Chondrocyte (in vitro differentiated cells): Measurements from ENCODE around the gene ZNF598. TPM values are rescaled to one million over a fixed set of nuclear protein-coding genes. Genes with fewer than 3 reads are reported as not detected.

Source experiments
- DNase-seq: peaks from one replicate; pipeline ENCODE4 v3.0.0; 2021; ENCODE audit warnings: mixed read lengths, low spot score
- H3K27ac Mint-ChIP-seq: one replicate; pipeline ENCODE4 v1.8.0; 2021; ENCODE audit warnings: mild to moderate bottlenecking, moderate library complexity, mixed read lengths; ENCODE audit not compliant: unreplicated experiment
- H3K27me3 Mint-ChIP-seq: 2 replicates; pipeline ENCODE4 v1.8.0; 2021; ENCODE audit warnings: low read depth, mixed read lengths
- H3K36me3 Mint-ChIP-seq: 2 replicates; pipeline ENCODE4 v1.8.0; 2021; ENCODE audit warnings: low read depth, mixed read lengths
- H3K4me1 Mint-ChIP-seq: 2 replicates; pipeline ENCODE4 v1.8.0; 2021; ENCODE audit warnings: low read depth, mild to moderate bottlenecking, mixed read lengths
- H3K4me3 Mint-ChIP-seq: one replicate; pipeline ENCODE4 v1.8.0; 2021; ENCODE audit warnings: mild to moderate bottlenecking, moderate library complexity, mixed read lengths; ENCODE audit not compliant: unreplicated experiment
- H3K9me3 Mint-ChIP-seq: 2 replicates; pipeline ENCODE4 v1.8.0; 2021; ENCODE audit warnings: low read depth, mixed read lengths
- long read RNA-seq: library from polyadenylated mRNA; stranded (forward); transcript quantifications from one replicate; pipeline ENCODE4 v2.0.0, GENCODE V29; 2021
- total RNA-seq: library from RNA; stranded (reverse); gene quantifications from 3 replicates; pipeline ENCODE4 v1.2.1, GENCODE V29; 2021
- TF ChIP-seq, protein P1 (sequence below): fragments of 200-600 bp; sonication (generic); IDR thresholded peaks from 2 replicates; pipeline ENCODE4 v1.5.0; 2021; ENCODE audit warnings: antibody characterized with exemption, mild to moderate bottlenecking, moderate library complexity

The ZNF598 gene
- 39.0 to 43.4 TPM (median 41.7 TPM) in 3 replicates for total RNA-seq
- long read RNA-seq, transcript ZNF598-204 (12 exons, 3,371 nt): major isoform, 9 of 36 reads
- long read RNA-seq, partial matches to known transcripts: 8 of 36 reads
- long read RNA-seq, other reads (novel, unspliced or antisense): 19 of 36 reads

DNA sequence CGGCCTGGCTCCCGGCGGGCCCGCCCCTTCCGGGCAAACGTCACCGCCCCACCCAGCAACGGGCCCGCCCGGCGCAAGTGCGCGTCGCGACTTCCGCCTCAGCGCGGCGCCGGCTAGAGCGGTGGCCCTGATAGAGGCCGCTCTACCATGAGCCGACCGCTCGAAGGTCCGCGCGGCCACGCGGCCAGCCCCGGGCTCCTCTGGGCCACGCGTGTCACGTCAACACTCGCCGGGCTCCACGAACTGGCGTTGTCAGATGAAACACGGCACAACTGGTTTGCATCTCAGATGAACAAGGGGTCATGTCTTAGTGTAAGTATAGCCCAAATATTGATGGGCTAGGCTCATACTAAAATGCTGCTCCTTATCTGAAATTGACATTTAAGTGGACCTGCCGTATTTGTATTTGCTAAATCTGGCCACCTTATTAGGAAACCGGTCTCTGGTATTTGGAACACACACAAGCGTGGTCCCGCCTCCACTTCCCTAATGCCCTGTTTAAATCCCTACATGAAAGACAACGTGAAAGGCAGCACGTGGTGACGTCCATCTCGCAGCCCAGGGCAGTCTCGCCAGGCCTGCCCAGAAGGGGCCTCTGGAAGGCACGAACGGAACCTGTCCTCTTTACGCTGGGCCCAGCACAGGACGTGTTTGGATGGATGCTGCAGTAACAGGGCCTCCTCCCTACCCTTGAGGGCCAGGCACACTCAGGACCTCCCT lies at the start of gene ZNF598:
ZNF598 (minus strand) TSS at position 31 of the 720 bp plus-strand sequence.
- Mint-ChIP-seq H3K4me1 (peaks cover 37% of the 10 kb centered on the region), H3K9me3 (no peaks in the 10 kb centered on the region), H3K27ac (peak within 1 kb of the TSS; percentile 93), H3K36me3 (no peaks in the 10 kb centered on the region), H3K4me3 (peak within 1 kb of the TSS; percentile 86), H3K27me3 (no peaks in the 10 kb centered on the region)
- DNase-seq: no peak
- TF ChIP-seq, protein P1, sequence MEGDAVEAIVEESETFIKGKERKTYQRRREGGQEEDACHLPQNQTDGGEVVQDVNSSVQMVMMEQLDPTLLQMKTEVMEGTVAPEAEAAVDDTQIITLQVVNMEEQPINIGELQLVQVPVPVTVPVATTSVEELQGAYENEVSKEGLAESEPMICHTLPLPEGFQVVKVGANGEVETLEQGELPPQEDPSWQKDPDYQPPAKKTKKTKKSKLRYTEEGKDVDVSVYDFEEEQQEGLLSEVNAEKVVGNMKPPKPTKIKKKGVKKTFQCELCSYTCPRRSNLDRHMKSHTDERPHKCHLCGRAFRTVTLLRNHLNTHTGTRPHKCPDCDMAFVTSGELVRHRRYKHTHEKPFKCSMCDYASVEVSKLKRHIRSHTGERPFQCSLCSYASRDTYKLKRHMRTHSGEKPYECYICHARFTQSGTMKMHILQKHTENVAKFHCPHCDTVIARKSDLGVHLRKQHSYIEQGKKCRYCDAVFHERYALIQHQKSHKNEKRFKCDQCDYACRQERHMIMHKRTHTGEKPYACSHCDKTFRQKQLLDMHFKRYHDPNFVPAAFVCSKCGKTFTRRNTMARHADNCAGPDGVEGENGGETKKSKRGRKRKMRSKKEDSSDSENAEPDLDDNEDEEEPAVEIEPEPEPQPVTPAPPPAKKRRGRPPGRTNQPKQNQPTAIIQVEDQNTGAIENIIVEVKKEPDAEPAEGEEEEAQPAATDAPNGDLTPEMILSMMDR: peak; percentile 47

DNA sequence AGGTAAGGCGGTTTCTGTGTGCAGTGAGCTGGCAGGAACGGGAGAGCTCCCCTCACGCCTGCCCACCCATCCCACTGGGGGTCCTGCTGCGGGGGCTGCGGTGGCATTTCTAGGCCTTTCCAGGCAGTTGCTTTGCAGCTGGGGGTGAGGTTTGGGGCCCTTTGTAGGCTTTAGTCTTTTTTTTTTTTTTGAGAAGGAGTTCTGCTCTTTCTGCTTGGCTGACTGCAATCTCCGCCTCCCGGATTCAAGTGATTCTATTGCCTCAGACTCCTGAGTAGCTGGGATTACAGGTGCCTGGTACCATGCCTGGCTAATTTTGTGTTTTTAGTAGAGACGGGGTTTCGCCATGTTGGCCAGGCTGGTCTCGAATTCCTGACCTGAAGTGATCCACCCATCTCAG lies 49.3 kb upstream of the ZNF598 start:
- no peak overlapping the region for H3K27ac Mint-ChIP-seq
- DNase-seq: no peak
- H3K36me3 Mint-ChIP-seq: peaks cover 17% of the 10 kb centered on the region
- H3K27me3 Mint-ChIP-seq: no peaks in the 10 kb centered on the region
- H3K4me3 Mint-ChIP-seq: no peak overlapping the region
- TF ChIP-seq, protein P1: no peak
- no peaks in the 10 kb centered on the region for H3K4me1 Mint-ChIP-seq
- H3K9me3 Mint-ChIP-seq: no peaks in the 10 kb centered on the region

DNA sequence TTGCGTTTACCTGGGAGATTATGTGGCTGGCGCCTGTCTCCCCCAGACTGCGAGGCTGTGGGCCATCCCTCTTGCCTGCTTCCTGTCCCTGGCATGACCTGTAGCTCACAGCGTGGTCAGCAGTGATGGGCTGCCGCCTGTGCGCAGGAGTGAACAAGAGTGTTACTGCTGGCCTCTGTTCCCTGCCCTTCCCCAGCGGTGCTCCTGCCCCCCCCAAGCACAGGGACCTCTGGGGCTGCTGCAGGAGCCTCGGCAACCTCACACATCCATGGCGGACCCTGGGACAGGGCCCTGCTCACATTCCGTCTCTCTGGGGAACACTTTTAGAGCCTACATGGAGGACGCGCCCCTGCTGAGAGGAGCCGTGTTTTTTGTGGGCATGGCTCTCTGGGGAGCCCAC lies 48.8 kb upstream of the ZNF598 start:
- Mint-ChIP-seq H3K9me3 (no peaks in the 10 kb centered on the region), H3K27ac (no peak overlapping the region), H3K4me3 (no peak overlapping the region), H3K27me3 (no peaks in the 10 kb centered on the region), H3K36me3 (peaks cover 14% of the 10 kb centered on the region), H3K4me1 (no peaks in the 10 kb centered on the region)
- DNase-seq: no peak
- TF ChIP-seq, protein P1: no peak

DNA sequence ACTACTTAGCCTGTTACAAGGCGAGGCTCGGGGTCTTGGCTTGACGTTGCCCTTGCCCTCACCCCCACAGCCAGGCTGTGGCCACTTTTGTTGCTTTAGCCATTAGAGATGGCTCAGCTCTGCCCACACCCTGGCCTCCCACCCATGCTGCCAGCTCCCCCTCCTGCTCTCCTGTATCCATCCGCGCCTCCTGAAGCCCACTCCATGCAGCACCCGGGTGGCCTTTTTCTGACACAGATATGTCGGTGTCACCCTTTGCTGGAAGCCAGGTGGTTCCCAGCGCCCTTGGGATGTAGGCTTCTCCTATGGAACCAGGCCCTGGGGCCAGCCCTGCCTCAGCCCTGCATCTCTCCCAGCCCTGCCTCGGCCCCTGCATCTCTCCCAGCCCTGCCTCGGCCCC lies 47.8 kb upstream of the ZNF598 start:
- peaks cover 13% of the 10 kb centered on the region for H3K36me3 Mint-ChIP-seq
- TF ChIP-seq, protein P1: peak; percentile 4
- H3K9me3 Mint-ChIP-seq: no peaks in the 10 kb centered on the region
- DNase-seq: no peak
- no peaks in the 10 kb centered on the region for H3K4me1 Mint-ChIP-seq
- H3K27me3 Mint-ChIP-seq: no peaks in the 10 kb centered on the region
- no peak overlapping the region for H3K27ac Mint-ChIP-seq
- H3K4me3 Mint-ChIP-seq: no peak overlapping the region

DNA sequence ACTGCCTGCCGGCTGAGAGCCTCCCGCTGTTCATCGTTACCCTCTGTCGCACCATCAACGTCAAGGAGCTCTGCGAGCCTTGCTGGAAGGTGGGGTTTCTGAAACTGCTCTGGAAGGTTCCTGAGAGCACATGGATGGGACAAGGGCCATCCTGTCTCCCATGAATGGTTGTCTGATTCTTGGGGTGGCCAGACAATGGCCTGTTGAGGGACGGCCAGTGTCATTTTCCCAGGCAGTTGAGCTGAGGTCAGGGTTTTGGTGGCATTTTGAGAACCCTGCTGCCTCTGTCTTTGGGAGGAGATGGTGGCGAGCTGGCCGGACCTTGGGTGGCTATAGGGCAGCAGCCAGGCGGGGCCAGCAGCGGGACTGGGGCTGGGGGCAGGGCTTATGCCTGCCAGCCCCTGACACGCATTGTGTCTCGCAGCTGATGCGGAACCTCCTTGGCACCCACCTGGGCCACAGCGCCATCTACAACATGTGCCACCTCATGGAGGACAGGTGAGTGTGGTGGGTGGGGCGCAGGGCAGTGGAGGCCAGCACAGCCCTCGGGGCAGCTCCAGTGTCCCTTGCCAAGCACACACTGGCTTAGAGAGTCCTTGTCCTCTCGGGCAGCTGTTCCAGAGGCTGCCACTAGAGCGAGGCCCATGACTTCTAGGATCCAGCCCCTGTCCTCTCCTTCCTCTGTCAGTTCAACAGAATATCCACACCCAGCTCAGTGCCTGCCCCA lies 47.2 kb upstream of the ZNF598 start:
- Mint-ChIP-seq H3K4me1 (no peaks in the 10 kb centered on the region), H3K36me3 (peaks cover 13% of the 10 kb centered on the region), H3K9me3 (no peaks in the 10 kb centered on the region), H3K27me3 (no peaks in the 10 kb centered on the region), H3K27ac (no peak overlapping the region), H3K4me3 (no peak overlapping the region)
- TF ChIP-seq, protein P1: peak; percentile 53
- no peak for DNase-seq
